Effector CD4-positive, alpha-beta T cell (primary cell): ENCODE data around the gene GCLC.
"Not testable (repeated sequence)": the region's sequence is repeated elsewhere in the genome, so short reads cannot be mapped to it uniquely, and the experiment has no call there.

ENCODE experiments used
- DNase-seq: peaks from one replicate; pipeline ENCODE4 v3.0.0-alpha.2; 2020

Gene GCLC

GRCh38 chr6:53556986-53557715 lies 12.2 kb upstream of the GCLC start:
- no peak for DNase-seq

- not testable (repeated sequence) for DNase-seq
These were observed 8.7 kb upstream of the GCLC start for GRCh38 chr6:53553600-53553999.

- not testable (repeated sequence) for DNase-seq
These were observed 6.8 kb upstream of the GCLC start for GRCh38 chr6:53551681-53552080.

- peak; percentile 85 for DNase-seq
These were observed 3.1 kb upstream of the GCLC start for GRCh38 chr6:53547811-53548496.

- no peak for DNase-seq
These were observed 2.4 kb upstream of the GCLC start for GRCh38 chr6:53547166-53547810.

GRCh38 chr6:53546281-53546680 lies 1.4 kb upstream of the GCLC start:
- DNase-seq: no peak

- no peak for DNase-seq
These were observed 758 bp downstream of the GCLC start for GRCh38 chr6:53544217-53544469.

- DNase-seq: no peak
These were observed 1.3 kb downstream of the GCLC start for GRCh38 chr6:53543359-53544216.

- no peak for DNase-seq
These were observed 3.0 kb downstream of the GCLC start for GRCh38 chr6:53541900-53542299.

- DNase-seq: no peak
These were observed 4.7 kb downstream of the GCLC start for GRCh38 chr6:53540129-53540692.

- DNase-seq: no peak
These were observed 5.3 kb downstream of the GCLC start for GRCh38 chr6:53539561-53539960.

GRCh38 chr6:53536561-53536960 lies 8.3 kb downstream of the GCLC start:
- DNase-seq: no peak

GRCh38 chr6:53532942-53533341 lies 12.0 kb downstream of the GCLC start:
- DNase-seq: no peak

GRCh38 chr6:53532061-53532797 lies 12.7 kb downstream of the GCLC start:
- no peak for DNase-seq

GRCh38 chr6:53530780-53531386 lies 14.0 kb downstream of the GCLC start:
- no peak for DNase-seq

- no peak for DNase-seq
These were observed 14.6 kb downstream of the GCLC start for GRCh38 chr6:53530346-53530745.

GRCh38 chr6:53529324-53530036 lies 15.4 kb downstream of the GCLC start:
- DNase-seq: no peak

- no peak for DNase-seq
These were observed 16.8 kb downstream of the GCLC start for GRCh38 chr6:53528107-53528506.

- no peak for DNase-seq
These were observed 17.6 kb downstream of the GCLC start for GRCh38 chr6:53527249-53527765.

GRCh38 chr6:53526000-53526399 lies 18.9 kb downstream of the GCLC start:
- no peak for DNase-seq

GRCh38 chr6:53524455-53524815 lies 20.5 kb downstream of the GCLC start:
- DNase-seq: no peak
